HEK293 (cell line): ENCODE data around the gene CBY1.

Source experiments
- KLF7 ChIP-seq: fragments of 450-650 bp; formaldehyde crosslinking; IDR thresholded peaks from 2 replicates; pipeline ENCODE4 v1.5.1; 2016; ENCODE audit warnings: missing biosample characterization, missing genetic modification characterization, borderline replicate concordance
- MYNN ChIP-seq: fragments of 450-650 bp; formaldehyde crosslinking; IDR thresholded peaks from 2 replicates; pipeline ENCODE4 v1.5.1; 2016; ENCODE audit warnings: missing biosample characterization, missing genetic modification characterization, borderline replicate concordance
- YY1 ChIP-seq: fragments of 450-650 bp; formaldehyde crosslinking; IDR thresholded peaks from 2 replicates; pipeline ENCODE4 v1.5.1; 2018; ENCODE audit warnings: missing biosample characterization, missing genetic modification characterization
- ZBTB8A ChIP-seq: fragments of 450-650 bp; formaldehyde crosslinking; IDR thresholded peaks from 2 replicates; pipeline ENCODE4 v1.5.1; 2016; ENCODE audit warnings: missing biosample characterization, missing genetic modification characterization
- ZNF174 ChIP-seq: fragments of 450-650 bp; formaldehyde crosslinking; IDR thresholded peaks from 2 replicates; pipeline ENCODE4 v1.5.0; 2017; ENCODE audit warnings: missing biosample characterization, mild to moderate bottlenecking, missing genetic modification characterization
- ZNF350 ChIP-seq: fragments of 450-650 bp; formaldehyde crosslinking; IDR thresholded peaks from 2 replicates; pipeline ENCODE4 v1.5.0; 2017; ENCODE audit warnings: missing biosample characterization, mild to moderate bottlenecking, missing genetic modification characterization
- ZNF701 ChIP-seq: fragments of 450-650 bp; formaldehyde crosslinking; IDR thresholded peaks from 2 replicates; pipeline ENCODE4 v1.5.1; 2016; ENCODE audit warnings: missing biosample characterization, missing genetic modification characterization
- TF ChIP-seq, protein P1 (sequence below): fragments of 450-650 bp; formaldehyde crosslinking; IDR thresholded peaks from 2 replicates; pipeline ENCODE4 v1.5.1; 2016; ENCODE audit warnings: missing biosample characterization, missing genetic modification characterization
- TF ChIP-seq, protein P2 (sequence below): fragments of 450-650 bp; formaldehyde crosslinking; IDR thresholded peaks from 2 replicates; pipeline ENCODE4 v1.5.1; 2016; ENCODE audit warnings: missing biosample characterization, missing genetic modification characterization

DNA sequence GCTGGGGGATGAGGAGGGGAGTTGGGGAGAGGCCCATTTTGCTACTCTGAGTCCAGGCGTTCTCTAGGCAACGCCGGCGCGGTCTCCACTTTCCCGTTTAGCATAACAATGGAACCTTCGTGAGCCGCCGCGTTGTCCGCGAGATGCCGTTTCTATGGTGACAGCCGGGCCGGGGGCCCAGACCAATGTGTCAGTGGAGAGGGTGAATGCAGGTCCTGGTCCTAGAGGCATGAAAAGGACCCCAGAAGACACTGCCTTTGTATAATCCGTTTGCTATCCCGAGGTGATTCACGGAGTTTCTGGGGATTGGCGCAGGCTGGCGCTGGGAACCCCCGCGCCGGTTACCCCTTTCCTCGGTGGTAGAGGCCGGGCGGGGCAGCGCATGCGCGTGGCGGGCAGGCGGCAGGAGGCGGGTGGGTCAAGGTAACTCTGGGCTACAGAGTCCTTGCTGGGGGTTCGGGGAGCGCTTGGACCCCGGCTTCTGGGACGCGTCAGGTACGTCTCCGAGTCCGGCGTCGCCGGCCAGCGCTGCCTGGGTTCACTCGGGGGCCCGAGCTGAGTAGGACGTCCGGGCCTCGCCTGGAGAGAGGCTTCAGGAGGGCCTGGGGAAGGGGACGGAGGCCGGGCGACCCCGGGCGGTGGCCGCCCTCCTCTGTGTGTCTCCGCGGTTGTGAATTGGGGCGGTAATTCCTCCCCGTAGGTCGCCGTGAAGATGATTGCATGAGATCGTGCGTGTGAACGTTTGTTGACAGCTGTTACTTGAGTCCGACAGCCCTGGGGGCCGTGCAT, at the start of gene CBY1, which contains the start of gene FAM227A:
- TF ChIP-seq, protein P1, sequence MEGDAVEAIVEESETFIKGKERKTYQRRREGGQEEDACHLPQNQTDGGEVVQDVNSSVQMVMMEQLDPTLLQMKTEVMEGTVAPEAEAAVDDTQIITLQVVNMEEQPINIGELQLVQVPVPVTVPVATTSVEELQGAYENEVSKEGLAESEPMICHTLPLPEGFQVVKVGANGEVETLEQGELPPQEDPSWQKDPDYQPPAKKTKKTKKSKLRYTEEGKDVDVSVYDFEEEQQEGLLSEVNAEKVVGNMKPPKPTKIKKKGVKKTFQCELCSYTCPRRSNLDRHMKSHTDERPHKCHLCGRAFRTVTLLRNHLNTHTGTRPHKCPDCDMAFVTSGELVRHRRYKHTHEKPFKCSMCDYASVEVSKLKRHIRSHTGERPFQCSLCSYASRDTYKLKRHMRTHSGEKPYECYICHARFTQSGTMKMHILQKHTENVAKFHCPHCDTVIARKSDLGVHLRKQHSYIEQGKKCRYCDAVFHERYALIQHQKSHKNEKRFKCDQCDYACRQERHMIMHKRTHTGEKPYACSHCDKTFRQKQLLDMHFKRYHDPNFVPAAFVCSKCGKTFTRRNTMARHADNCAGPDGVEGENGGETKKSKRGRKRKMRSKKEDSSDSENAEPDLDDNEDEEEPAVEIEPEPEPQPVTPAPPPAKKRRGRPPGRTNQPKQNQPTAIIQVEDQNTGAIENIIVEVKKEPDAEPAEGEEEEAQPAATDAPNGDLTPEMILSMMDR (tag by site-specific recombination), result no peak
- peak; percentile 62; the same call in 1 of the 2 replicates for TF ChIP-seq MYNN (tag by site-specific recombination)
- peak; percentile 20; the same call in 1 of the 2 replicates for TF ChIP-seq ZBTB8A
- no peak for TF ChIP-seq KLF7
- TF ChIP-seq, protein P2, sequence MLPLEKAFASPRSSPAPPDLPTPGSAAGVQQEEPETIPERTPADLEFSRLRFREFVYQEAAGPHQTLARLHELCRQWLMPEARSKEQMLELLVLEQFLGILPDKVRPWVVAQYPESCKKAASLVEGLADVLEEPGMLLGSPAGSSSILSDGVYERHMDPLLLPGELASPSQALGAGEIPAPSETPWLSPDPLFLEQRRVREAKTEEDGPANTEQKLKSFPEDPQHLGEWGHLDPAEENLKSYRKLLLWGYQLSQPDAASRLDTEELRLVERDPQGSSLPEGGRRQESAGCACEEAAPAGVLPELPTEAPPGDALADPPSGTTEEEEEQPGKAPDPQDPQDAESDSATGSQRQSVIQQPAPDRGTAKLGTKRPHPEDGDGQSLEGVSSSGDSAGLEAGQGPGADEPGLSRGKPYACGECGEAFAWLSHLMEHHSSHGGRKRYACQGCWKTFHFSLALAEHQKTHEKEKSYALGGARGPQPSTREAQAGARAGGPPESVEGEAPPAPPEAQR (tag by site-specific recombination), result no peak
- peak; percentile 50 for TF ChIP-seq YY1 (tag by site-specific recombination)
- TF ChIP-seq ZNF350 (tag by site-specific recombination), result no peak
- no peak for TF ChIP-seq ZNF701 (tag by site-specific recombination)
- no peak for TF ChIP-seq ZNF174 (tag by site-specific recombination)
